NCI-H187 treated with DMSO at 0.1 percent for 48 hours (cell line): ENCODE data around the gene EIF3I.

Source experiments
- DNase-seq: peaks from one replicate; lab custom pipeline; 2025; lab: John Stamatoyannopoulos, UW

The EIF3I gene

DNA sequence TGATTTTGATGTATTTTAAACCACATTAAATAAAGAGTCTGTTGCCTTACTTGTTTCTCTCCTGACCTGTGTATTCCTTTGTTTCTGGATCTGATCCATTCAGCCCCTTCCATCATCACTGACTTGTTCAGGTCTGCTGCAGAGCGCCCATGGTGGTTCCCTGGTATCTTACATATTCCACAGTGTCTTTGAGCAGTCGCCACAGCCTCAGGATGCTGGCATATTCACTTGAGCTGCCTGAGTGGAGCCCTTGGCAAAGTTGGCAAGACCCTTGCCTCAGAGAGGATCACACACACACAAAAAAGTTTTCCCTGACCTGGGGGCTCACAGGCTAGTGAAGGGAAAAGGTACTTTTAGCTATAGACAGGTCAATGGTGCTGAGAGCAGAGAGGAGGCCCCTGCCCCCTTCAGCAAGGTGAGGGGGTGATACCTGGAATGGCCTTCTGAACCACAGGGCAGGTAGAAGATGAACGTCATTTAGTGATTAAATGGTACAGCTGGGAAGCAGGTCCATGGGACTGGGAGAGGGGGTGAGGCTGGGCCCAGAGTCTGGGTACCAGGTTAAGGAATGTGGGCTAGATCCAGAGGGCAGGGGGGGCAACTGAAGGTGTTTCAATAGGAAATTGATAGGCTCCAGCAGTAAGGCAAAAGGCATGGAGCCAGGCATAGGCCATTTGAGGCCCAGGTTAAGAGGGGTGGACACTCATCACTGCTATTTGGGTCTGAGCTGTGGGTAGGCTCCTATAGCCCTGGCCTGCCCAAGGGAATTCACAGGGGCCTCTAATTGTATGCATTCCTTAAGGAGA is 23.8 kb upstream of the EIF3I start:
- no peak for DNase-seq

DNA sequence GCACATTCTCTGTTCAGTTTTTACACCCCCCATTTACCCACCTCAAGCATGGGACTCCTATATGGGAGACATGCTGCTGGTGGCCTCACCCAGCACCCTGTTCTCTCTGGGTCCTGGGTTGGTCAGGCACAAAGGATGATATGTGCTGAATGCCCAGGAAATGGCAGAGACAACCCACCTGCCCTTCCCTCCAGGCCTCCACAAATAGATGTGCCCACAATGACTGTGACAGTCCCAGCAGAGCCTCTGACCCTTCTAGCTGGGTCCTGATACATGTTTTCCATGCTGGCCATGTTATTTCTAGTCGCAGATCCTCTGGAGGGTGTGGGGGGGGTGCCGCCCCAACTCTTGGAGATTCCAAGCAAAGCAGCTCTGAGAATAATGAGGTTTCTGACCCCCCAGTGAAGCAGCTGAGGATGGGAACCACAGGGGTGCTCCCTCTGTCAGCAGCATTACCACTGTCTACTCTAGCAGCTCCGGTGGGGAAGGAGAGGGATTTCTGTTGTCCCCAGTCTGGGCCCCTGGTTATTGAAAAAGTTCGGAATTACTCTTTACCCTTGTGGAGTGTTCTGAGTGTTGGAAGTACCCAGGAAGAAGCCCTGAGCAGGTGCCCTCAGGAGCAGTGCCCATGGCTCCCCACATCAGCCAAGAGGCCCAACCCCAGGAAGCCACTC is 23.0 kb upstream of the EIF3I start:
- no peak for DNase-seq

- no peak for DNase-seq
Observed at GRCh38 chr1:32199717-32200072, 22.5 kb upstream of the EIF3I start.

DNA sequence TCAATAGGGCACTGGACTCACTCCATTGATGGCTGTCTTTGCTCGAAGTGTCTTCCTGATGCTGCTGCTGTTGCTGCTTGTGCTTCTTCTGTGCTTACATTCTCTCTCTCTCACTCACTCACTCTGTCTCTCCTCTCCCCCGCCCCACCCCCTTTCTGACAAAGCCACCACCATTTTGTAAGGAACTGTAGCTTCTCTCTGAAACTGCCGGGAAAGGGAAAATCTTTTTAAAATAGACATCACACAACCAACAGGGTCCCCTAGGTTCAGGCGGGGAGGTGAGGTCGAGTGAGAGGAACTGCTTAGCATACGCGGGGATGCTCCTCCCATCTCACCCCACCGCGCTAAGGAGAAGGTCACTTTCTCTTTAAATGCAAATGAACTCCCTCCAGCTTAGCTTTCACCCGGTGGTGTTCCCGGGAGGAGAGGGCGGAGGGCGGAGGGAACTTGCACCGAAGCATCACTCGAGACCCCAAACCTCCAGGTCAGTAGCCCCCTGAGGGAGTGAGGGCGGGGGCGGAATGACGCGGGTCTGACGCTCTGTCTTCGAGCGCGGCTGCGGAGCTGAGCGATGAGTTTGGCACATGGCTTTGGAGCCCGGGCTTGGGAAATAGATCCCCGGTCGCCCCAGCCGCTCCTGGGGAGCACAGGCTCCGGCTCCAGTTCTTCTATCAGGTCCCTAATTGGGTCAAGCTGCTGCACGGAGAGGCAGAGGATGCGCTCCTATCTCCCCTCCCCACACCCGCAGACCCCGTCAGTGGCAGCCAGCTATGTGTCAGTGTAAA is 21.8 kb upstream of the EIF3I start, which contains the start of gene CCDC28B:
TSS of gene CCDC28B (plus strand) at position 370 of the 785 bp plus-strand sequence. CDS start 1,341 bp downstream, outside the sequence.
- peak; percentile 50 for DNase-seq

DNA sequence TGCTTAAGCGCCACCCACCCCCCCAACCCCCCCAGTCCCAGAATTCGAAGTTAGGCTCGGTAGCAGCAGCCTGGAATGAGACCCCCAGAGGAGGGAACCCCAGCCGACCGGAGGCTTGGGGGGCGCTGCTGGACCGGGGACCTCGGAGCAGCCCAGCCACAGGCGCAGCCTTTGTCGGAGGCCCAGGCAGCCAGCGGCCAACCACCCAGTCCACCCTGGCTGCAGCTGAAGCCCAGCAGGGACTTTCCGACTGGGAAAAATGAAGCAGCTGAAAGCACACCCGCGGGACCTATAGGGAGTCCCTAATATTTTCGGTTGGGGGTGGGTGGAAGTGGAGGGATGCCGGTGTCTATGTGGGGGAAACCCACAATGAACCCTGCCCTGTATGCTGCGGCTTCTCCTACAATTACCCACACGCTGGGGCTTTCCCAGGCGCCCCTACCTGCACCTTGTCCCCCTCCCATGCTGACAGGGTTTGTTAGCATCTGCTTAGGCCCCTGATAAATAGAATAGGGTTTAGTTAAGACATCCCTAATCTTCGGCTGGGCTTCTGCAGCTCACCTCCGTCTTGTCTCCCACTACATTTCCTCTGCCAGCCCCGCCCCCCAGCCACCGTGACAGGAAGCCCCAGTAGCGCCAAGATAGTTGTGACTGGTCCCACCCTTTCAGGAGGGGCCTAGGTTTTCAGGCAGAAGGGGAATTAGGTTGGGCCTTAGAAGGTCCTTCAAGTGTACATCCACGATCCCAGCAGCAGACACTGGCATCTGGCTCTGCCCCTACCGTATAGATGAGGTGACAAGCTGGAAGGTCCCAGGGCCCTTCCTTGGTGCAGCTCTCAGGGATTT is 21.0 kb upstream of the EIF3I start:
- DNase-seq = no peak

DNA sequence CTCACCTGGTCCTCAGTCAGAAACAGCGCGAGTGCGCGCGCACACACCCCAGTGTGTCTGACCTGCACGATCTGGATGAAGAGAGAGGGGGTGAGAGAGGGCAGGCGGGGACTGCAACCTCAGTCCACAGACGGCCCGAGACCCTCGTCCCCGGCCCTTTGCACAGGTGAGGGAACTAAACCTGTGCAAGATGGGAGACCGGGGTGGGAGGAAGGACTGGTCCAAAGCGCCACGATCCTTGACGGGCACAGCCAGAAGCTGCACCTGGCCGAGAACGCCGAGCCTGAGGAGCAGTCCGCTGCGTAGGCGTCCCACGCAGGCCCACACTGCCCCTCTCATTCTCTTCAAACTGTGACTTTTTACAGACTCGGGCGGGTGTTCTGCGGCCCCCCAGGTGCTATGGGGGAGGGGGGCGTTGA is 17.3 kb upstream of the EIF3I start:
- DNase-seq = no peak

GRCh38 chr1:32205401-32206370 is 16.5 kb upstream of the EIF3I start, which contains the start of gene IQCC:
TSS of gene IQCC (plus strand) at chr1:32205671. CDS start at chr1:32205682, 11 bp downstream.
- DNase-seq = peak; percentile 50

DNA sequence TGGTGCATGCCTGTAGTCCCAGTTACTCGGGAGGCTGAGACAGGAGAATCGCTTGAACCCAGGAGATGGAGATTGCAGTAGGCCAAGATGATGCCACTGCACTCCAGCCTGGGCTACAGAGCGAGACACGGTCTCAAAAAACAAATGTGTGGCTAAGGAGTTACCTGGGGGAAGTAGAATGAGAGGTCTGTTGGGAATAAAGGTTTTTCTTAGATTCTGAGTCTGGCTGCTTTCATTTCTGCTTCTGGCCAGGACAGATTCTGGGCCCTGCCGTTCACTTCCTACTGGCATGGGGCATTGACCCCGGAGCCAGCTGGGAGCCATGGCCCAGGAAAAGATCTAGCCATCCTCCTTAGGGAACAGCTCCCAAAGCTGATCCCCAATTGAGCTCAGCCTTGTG is 13.7 kb upstream of the EIF3I start:
- no peak for DNase-seq

GRCh38 chr1:32208891-32209328 is 13.3 kb upstream of the EIF3I start, which contains the start of gene DCDC2B:
TSS of gene DCDC2B (plus strand) at chr1:32209089. CDS start at chr1:32209094, 5 bp downstream.
- peak; percentile 74 for DNase-seq

- peak; percentile 55 for DNase-seq
Observed at GRCh38 chr1:32215629-32216480, 6.4 kb upstream of the EIF3I start.

DNA sequence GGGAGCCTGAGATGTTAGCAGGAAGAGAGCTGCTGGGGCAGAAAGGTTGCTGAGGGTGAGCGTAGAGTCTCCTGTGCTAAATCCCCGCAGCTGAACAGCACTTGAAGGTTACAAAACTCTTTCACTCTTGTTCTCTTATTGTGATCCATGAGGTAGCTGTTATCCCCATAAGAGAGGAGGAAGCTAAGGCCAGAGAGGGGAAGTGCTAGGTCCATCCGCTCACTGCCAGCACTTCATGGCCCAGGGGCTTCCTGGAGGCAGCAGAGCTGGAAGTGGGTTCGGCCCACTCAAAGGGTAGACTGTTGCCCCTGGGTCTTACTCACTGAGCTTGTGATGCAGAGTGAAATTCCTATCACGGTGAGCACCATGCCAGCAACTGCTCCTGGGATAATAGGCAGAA is 5.6 kb upstream of the EIF3I start:
- no peak for DNase-seq

DNA sequence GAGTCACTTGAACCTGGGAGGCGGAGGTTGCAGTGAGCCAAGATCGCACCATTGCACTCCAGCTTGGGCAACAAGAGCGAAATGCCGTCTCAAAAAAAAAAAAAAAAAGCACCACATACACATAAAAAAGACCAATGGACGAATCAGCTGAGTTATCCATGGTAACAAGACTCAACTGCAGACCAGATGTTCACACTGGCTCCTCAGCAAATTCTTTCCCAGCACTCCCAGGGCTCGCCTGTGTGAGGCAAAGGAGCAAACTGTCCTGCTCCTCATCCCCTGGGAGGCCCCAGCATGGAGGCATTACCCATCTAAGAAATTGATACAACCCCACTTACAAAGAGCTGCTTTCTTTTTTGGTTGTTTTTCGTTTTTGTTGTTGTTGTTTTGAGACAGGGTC is 3.2 kb upstream of the EIF3I start:
- DNase-seq = no peak

- no peak for DNase-seq
Observed at GRCh38 chr1:32220746-32221580, 1.2 kb upstream of the EIF3I start.

DNA sequence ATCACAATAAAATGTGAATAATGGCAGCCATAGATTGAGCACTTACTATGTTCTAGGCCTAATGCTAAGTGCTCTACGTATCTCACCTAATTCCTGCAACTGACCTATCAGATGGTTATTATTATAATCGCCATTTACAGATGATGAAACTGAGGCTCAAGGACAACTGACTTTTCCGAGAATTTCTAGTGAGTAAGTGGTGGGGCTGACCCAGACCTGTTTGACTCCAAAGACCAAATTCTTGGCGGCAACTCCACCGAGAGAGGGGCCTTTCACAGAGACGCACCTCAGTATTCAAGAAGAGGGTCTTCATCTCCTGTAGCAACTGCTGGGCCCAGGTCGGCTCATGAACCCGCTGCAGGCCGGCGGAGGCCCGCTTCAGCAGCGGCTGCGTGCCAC is 627 bp upstream of the EIF3I start:
- DNase-seq = no peak

- DNase-seq = no peak
Observed at GRCh38 chr1:32223683-32224082, 1.5 kb downstream of the EIF3I start.

GRCh38 chr1:32224285-32224684 is 2.1 kb downstream of the EIF3I start:
- no peak for DNase-seq

GRCh38 chr1:32228771-32229170 is 6.6 kb downstream of the EIF3I start:
- DNase-seq = no peak

DNA sequence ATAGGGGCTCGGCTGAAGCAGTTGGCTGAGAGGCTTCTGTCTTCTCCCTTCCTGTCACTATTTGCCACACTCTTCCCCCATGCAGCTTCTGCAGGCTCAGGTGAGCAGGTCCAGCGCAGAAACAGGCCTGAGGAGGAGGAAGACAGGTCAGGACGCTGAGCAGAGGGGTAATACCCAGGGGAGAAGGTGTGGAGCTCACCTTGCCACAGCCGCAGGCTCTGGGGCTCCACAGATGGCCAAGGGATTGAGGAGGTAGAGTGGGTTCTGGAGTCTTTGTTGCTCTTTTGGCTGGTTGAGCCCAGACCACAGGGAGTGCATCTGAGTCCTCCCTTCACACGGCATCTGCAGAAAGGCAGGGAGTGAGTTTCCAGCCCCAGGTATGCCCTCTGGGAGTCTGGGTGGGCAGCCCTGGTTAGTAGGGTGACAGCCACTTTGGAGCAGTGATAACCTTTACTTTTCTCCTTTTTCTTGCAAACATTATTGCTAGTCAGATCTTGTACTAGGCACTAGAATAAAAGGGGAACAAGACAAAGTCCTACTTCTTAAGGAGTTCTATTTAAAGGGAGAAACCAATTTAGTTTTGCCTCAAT is 9.7 kb downstream of the EIF3I start:
- no peak for DNase-seq
